Panc1 (cell line): Measurements from ENCODE around the gene LSM14A. TPM values are rescaled to one million over a fixed set of nuclear protein-coding genes. Genes with fewer than 3 reads are reported as not detected.

Experiments used
- ATAC-seq: fragments of 200-7000 bp; cut with Tn5 transposase; 2 replicates; pipeline ENCODE4 v1.9.1; 2020; ENCODE audit warnings: mild to moderate bottlenecking, moderate library complexity
- BruUV-seq: library from RNA; stranded (reverse); fragments of 400-500 nt; replicated peaks from 2 replicates; lab custom pipeline; 2021; lab: Mats Ljungman, UMichigan
- CTCF ChIA-PET: fragments of 300-600 bp; sonication (Branson Sonifier 250); formaldehyde crosslinking; loops from one replicate; lab custom pipeline; 2022; ENCODE audit warnings: antibody characterized with exemption; lab: Charles Lee
- POLR2A ChIA-PET: fragments of 300-600 bp; sonication (Branson Sonifier 250); formaldehyde crosslinking; loops from one replicate; lab custom pipeline; 2022; ENCODE audit warnings: antibody characterized with exemption; lab: Charles Lee
- DNase-seq: peaks from one replicate; pipeline ENCODE4 v3.0.0-alpha.2; 2010; ENCODE audit warnings: low read depth, low spot score
- H3K27ac ChIP-seq: 2 replicates; pipeline ENCODE4 v1.5.1; 2011; ENCODE audit warnings: mild to moderate bottlenecking, low read length, inconsistent platforms
- H3K27me3 ChIP-seq: fragments of 200-500 bp; sonication (Bioruptor generic); 2 replicates; pipeline ENCODE4 v1.6.0; 2014; ENCODE audit warnings: low read length, inconsistent platforms; ENCODE audit not compliant: control insufficient read depth, insufficient read depth
- H3K36me3 ChIP-seq: fragments of 200-500 bp; sonication (Bioruptor generic); 2 replicates; pipeline ENCODE4 v1.5.1; 2014; ENCODE audit warnings: inconsistent platforms, mild to moderate bottlenecking, low read length, moderate library complexity; ENCODE audit not compliant: control insufficient read depth, insufficient read depth
- H3K4me1 ChIP-seq: 2 replicates; pipeline ENCODE4 v1.5.1; 2011; ENCODE audit warnings: inconsistent platforms, mild to moderate bottlenecking, low read length, moderate library complexity; ENCODE audit not compliant: control insufficient read depth, insufficient read depth
- H3K4me3 ChIP-seq, 2 experiments: 2 replicates each; pipeline ENCODE4 v1.5.1; 2011 to 2012; ENCODE audit warnings: low read depth in 2 of 2, low read length in 2 of 2, mild to moderate bottlenecking in 2 of 2, inconsistent platforms in 1 of 2, moderate library complexity in 1 of 2
- H3K9me3 ChIP-seq: fragments of 200-500 bp; sonication (Bioruptor generic); 2 replicates; pipeline ENCODE4 v1.5.1; 2014; ENCODE audit warnings: low read depth, mild to moderate bottlenecking, inconsistent platforms, low read length, moderate library complexity; ENCODE audit not compliant: control insufficient read depth, insufficient read depth
- POLR2AphosphoS5 ChIP-seq: IDR thresholded peaks from 2 replicates; pipeline ENCODE4 v1.6.1; 2012; ENCODE audit warnings: mild to moderate bottlenecking, low read depth, low read length, moderate library complexity
- SIN3A ChIP-seq: IDR thresholded peaks from 2 replicates; pipeline ENCODE4 v1.6.1; 2012; ENCODE audit warnings: low read depth, mild to moderate bottlenecking, low read length, moderate library complexity, borderline replicate concordance; ENCODE audit not compliant: insufficient read depth
- TCF7L2 ChIP-seq: IDR thresholded peaks from 2 replicates; pipeline ENCODE4 v1.6.1; 2011; ENCODE audit warnings: mild to moderate bottlenecking, low read depth, low read length, inconsistent platforms
- in situ Hi-C: cut with HindIII; loops from 2 replicates; pipeline ENCODE4 v1.10.0; 2016; ENCODE audit warnings: low sequenced_read_pairs, low pct_unique_long_range_greater_than_20kb
- intact Hi-C: fragments of 100-400 bp; cut with micrococcal nuclease; formaldehyde crosslinking; loops from one replicate; pipeline ENCODE4 v1.10.0; 2022; ENCODE audit not compliant: unreplicated experiment
- total RNA-seq: library from RNA; stranded (reverse); gene quantifications from one replicate; pipeline ENCODE4 v1.2.1, GENCODE V29; 2021; ENCODE audit not compliant: unreplicated experiment
- TF ChIP-seq, protein P1 (sequence below): fragments of 450-650 bp; IDR thresholded peaks from 2 replicates; pipeline ENCODE4 v1.5.1; 2017; ENCODE audit warnings: mild to moderate bottlenecking
- TF ChIP-seq, protein P2 (sequence below), 2 experiments: IDR thresholded peaks; 2 replicates each; pipeline ENCODE4 v1.6.1; 2011 to 2012; ENCODE audit warnings: low read depth in 2 of 2, control low read depth in 1 of 2, low read length in 1 of 2, mild to moderate bottlenecking in 1 of 2, moderate library complexity in 1 of 2; ENCODE audit not compliant: insufficient read depth in 1 of 2

Gene LSM14A
- total RNA-seq, 1 experiment from 2014 or later: 152 TPM

DNA sequence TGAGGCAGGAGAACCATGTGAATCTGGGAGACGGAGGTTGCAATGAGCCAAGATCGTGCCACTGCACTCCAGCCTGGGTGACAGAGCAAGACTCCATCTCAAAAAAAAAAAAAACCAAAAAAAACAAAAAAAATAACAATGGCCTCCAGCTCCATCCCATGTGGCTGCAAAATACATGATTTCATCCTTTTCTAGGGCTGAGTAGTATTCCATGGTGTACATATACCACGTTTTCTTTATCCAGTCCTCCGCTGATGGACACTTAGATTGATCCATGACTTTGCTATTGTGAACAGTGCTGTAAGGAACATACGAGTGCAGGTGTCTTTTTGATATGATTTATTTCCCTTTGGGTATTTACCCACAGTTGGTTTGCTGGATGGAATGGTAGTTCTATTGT is 20.9 kb upstream of the LSM14A start:
- H3K27me3 ChIP-seq: no peaks in the 10 kb centered on the region
- POLR2A ChIA-PET: no interaction called here
- ATAC-seq (no peak), DNase-seq (no peak)
- H3K4me3 ChIP-seq: no peak overlapping the region
- TF ChIP-seq, protein P1, sequence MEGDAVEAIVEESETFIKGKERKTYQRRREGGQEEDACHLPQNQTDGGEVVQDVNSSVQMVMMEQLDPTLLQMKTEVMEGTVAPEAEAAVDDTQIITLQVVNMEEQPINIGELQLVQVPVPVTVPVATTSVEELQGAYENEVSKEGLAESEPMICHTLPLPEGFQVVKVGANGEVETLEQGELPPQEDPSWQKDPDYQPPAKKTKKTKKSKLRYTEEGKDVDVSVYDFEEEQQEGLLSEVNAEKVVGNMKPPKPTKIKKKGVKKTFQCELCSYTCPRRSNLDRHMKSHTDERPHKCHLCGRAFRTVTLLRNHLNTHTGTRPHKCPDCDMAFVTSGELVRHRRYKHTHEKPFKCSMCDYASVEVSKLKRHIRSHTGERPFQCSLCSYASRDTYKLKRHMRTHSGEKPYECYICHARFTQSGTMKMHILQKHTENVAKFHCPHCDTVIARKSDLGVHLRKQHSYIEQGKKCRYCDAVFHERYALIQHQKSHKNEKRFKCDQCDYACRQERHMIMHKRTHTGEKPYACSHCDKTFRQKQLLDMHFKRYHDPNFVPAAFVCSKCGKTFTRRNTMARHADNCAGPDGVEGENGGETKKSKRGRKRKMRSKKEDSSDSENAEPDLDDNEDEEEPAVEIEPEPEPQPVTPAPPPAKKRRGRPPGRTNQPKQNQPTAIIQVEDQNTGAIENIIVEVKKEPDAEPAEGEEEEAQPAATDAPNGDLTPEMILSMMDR: no peak
- TF ChIP-seq TCF7L2 (no peak), SIN3A (no peak), POLR2AphosphoS5 (no peak)
- TF ChIP-seq, protein P2, sequence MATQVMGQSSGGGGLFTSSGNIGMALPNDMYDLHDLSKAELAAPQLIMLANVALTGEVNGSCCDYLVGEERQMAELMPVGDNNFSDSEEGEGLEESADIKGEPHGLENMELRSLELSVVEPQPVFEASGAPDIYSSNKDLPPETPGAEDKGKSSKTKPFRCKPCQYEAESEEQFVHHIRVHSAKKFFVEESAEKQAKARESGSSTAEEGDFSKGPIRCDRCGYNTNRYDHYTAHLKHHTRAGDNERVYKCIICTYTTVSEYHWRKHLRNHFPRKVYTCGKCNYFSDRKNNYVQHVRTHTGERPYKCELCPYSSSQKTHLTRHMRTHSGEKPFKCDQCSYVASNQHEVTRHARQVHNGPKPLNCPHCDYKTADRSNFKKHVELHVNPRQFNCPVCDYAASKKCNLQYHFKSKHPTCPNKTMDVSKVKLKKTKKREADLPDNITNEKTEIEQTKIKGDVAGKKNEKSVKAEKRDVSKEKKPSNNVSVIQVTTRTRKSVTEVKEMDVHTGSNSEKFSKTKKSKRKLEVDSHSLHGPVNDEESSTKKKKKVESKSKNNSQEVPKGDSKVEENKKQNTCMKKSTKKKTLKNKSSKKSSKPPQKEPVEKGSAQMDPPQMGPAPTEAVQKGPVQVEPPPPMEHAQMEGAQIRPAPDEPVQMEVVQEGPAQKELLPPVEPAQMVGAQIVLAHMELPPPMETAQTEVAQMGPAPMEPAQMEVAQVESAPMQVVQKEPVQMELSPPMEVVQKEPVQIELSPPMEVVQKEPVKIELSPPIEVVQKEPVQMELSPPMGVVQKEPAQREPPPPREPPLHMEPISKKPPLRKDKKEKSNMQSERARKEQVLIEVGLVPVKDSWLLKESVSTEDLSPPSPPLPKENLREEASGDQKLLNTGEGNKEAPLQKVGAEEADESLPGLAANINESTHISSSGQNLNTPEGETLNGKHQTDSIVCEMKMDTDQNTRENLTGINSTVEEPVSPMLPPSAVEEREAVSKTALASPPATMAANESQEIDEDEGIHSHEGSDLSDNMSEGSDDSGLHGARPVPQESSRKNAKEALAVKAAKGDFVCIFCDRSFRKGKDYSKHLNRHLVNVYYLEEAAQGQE (IDR thresholded peaks at IDR 0.05; ENCODE audit: insufficient read depth in 1 of 2, low read depth in 2 of 2, low read length in 1 of 2): no peak
- H3K36me3 ChIP-seq: no peaks in the 10 kb centered on the region
- no TSS peak for BruUV-seq
- intact Hi-C loops (no loop called here), in situ Hi-C loops (no loop called here)
- no peaks in the 10 kb centered on the region for H3K4me1 ChIP-seq
- CTCF ChIA-PET: no interaction called here
- no peak overlapping the region for H3K27ac ChIP-seq
- no peaks in the 10 kb centered on the region for H3K9me3 ChIP-seq

DNA sequence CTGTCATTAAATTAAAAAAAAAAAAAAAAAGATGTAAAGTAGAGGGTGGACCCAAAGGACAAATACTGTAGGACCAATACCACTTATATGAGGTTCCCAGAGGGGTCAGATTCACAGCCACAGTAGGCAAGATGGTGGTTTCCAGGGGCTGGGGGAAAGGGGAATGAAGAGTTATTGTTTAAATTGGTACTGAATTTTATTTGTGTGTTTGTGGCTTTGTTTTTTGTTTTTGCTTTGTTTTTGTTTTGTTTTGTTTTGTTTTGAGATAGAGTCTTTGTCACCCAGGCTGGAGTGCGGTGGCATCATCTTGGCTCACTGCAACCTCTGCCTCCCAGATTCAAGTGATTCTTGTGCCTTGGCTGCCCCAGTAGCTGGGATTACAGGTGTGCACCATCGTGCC is 17.9 kb upstream of the LSM14A start:
- intact Hi-C loops (no loop called here), in situ Hi-C loops (no loop called here)
- Histone ChIP-seq H3K27me3 (no peaks in the 10 kb centered on the region), H3K4me3 (no peak overlapping the region), H3K4me1 (no peaks in the 10 kb centered on the region), H3K9me3 (no peaks in the 10 kb centered on the region), H3K27ac (no peak overlapping the region), H3K36me3 (no peaks in the 10 kb centered on the region)
- ChIA-PET CTCF (no interaction called here), POLR2A (no interaction called here)
- DNase-seq (no peak), ATAC-seq (no peak)
- no TSS peak for BruUV-seq
- TF ChIP-seq, protein P2 (IDR thresholded peaks at IDR 0.05; ENCODE audit: insufficient read depth in 1 of 2, low read depth in 2 of 2, low read length in 1 of 2): no peak
- TF ChIP-seq TCF7L2 (no peak), POLR2AphosphoS5 (no peak), SIN3A (no peak)
- TF ChIP-seq, protein P1: no peak
